Neural cell (in vitro differentiated cells): ENCODE results near the gene ZBTB12. TPM values are rescaled to one million over a fixed set of nuclear protein-coding genes. Genes with fewer than 3 reads are reported as not detected.
"Not testable (repeated sequence)": the region's sequence is repeated elsewhere in the genome, so short reads cannot be mapped to it uniquely, and the experiment has no call there.

ENCODE experiments used
- H2AFZ ChIP-seq: fragments of 200-600, 300-800 bp; sonication (generic), shearing (Covaris generic); 2 replicates; pipeline ENCODE4 v1.6.0; 2014; ENCODE audit warnings: low read depth, mild to moderate bottlenecking, antibody characterized with exemption, low read length, moderate library complexity
- H3F3A ChIP-seq: fragments of 200-600 bp; shearing (Covaris generic); 2 replicates; pipeline ENCODE4 v1.6.1; 2016; ENCODE audit warnings: mild to moderate bottlenecking, moderate library complexity, mixed read lengths, antibody characterized with exemption, low read length; ENCODE audit not compliant: insufficient read depth, poor library complexity, severe bottlenecking
- H3K27ac ChIP-seq: fragments of 200-600, 300-800 bp; sonication (generic), shearing (Covaris generic); 2 replicates; pipeline ENCODE4 v1.5.1; 2014; ENCODE audit warnings: mild to moderate bottlenecking, low read length, moderate library complexity
- H3K27me3 ChIP-seq: fragments of 300-800, 200-600 bp; sonication (generic), shearing (Covaris generic); 2 replicates; pipeline ENCODE4 v1.6.0; 2014; ENCODE audit warnings: mild to moderate bottlenecking, low read depth, low read length, moderate library complexity; ENCODE audit not compliant: insufficient read depth
- H3K36me3 ChIP-seq: fragments of 300-800, 200-600 bp; sonication (generic), shearing (Covaris generic); 2 replicates; pipeline ENCODE4 v1.5.1; 2014; ENCODE audit warnings: mild to moderate bottlenecking, antibody characterized with exemption, low read length, moderate library complexity; ENCODE audit not compliant: insufficient read depth
- H3K4me2 ChIP-seq: fragments of 300-800, 200-600 bp; sonication (generic), shearing (Covaris generic); 2 replicates; pipeline ENCODE4 v1.6.0; 2014; ENCODE audit warnings: mild to moderate bottlenecking, low read length
- H3K4me3 ChIP-seq: fragments of 300-800, 200-600 bp; sonication (generic), shearing (Covaris generic); 2 replicates; pipeline ENCODE4 v1.5.1; 2014; ENCODE audit warnings: mild to moderate bottlenecking, low read length, moderate library complexity
- H3K79me2 ChIP-seq: fragments of 200-600 bp; shearing (Covaris generic); replicated peaks from 2 replicates; pipeline ENCODE4 v1.6.0; 2014; ENCODE audit warnings: mild to moderate bottlenecking, low read length, moderate library complexity; ENCODE audit not compliant: insufficient read depth
- H3K9ac ChIP-seq: fragments of 300-800, 200-600 bp; sonication (generic), shearing (Covaris generic); 2 replicates; pipeline ENCODE4 v1.6.1; 2016; ENCODE audit warnings: mild to moderate bottlenecking, low read length, mixed read lengths
- H3K9me2 ChIP-seq: fragments of 200-600 bp; shearing (Covaris generic); 2 replicates; pipeline ENCODE4 v1.6.1; 2016; ENCODE audit warnings: mild to moderate bottlenecking, low read length, mixed read lengths; ENCODE audit not compliant: insufficient read depth
- H3K9me3 ChIP-seq: fragments of 200-600, 300-800 bp; sonication (generic), shearing (Covaris generic); 2 replicates; pipeline ENCODE4 v1.6.1; 2016; ENCODE audit warnings: mild to moderate bottlenecking, mixed run types, low read length, moderate library complexity, mixed read lengths
- H4K20me1 ChIP-seq: fragments of 200-600 bp; shearing (Covaris generic); 2 replicates; pipeline ENCODE4 v1.6.1; 2016; ENCODE audit warnings: mild to moderate bottlenecking, mixed run types; ENCODE audit not compliant: insufficient read depth
- CTCF ChIP-seq: fragments of 450-650 bp; IDR thresholded peaks from 2 replicates; pipeline ENCODE4 v1.5.1; 2014; ENCODE audit warnings: antibody characterized with exemption, mild to moderate bottlenecking, moderate library complexity; ENCODE audit not compliant: poor library complexity, severe bottlenecking
- EP300 ChIP-seq: fragments of 450-650 bp; conservative IDR thresholded peaks from 2 replicates; pipeline ENCODE4 v1.6.1; 2014; ENCODE audit warnings: antibody characterized with exemption, mild to moderate bottlenecking, moderate library complexity; ENCODE audit not compliant: poor library complexity, severe bottlenecking
- EZH2 ChIP-seq: fragments of 200-600, 300-800 bp; shearing (Covaris generic), sonication (generic); IDR thresholded peaks from 2 replicates; pipeline ENCODE4 v1.6.1; 2014; ENCODE audit warnings: antibody characterized with exemption, low read length, borderline replicate concordance, mild to moderate bottlenecking; ENCODE audit not compliant: insufficient read depth, poor library complexity, severe bottlenecking
- MXI1 ChIP-seq: fragments of 450-650 bp; conservative IDR thresholded peaks from 2 replicates; pipeline ENCODE4 v1.6.1; 2014; ENCODE audit warnings: antibody characterized with exemption, mild to moderate bottlenecking; ENCODE audit not compliant: poor library complexity, severe bottlenecking
- POLR2AphosphoS5 ChIP-seq: IDR thresholded peaks from 2 replicates; pipeline ENCODE4 v1.6.1; 2012
- RAD21 ChIP-seq: fragments of 450-650 bp; conservative IDR thresholded peaks from 2 replicates; pipeline ENCODE4 v1.6.1; 2014; ENCODE audit warnings: antibody characterized with exemption, mild to moderate bottlenecking, moderate library complexity
- SMC3 ChIP-seq: fragments of 450-650 bp; conservative IDR thresholded peaks from 2 replicates; pipeline ENCODE4 v1.6.1; 2014; ENCODE audit warnings: antibody characterized with exemption, mild to moderate bottlenecking, moderate library complexity; ENCODE audit not compliant: poor library complexity
- TAF1 ChIP-seq: IDR thresholded peaks from 2 replicates; pipeline ENCODE4 v1.6.1; 2012; ENCODE audit warnings: low read depth
- polyA plus RNA-seq: library from polyadenylated mRNA; depleted of rRNA; stranded (reverse); fragments of >200 nt; gene quantifications from 2 replicates; pipeline ENCODE4 v1.2.3, GENCODE V29; 2014
- TF ChIP-seq, protein P1 (sequence below): IDR thresholded peaks from 2 replicates; pipeline ENCODE4 v1.6.1; 2012; ENCODE audit warnings: borderline replicate concordance

ZBTB12 gene
- polyA plus RNA-seq, 1 donor from 2014 or later: 21.4 TPM

GRCh38 chr6:31859923-31860322, 42.0 kb downstream of the ZBTB12 start:
- H4K20me1 ChIP-seq: no peaks in the 10 kb centered on the region
- H3K4me3 ChIP-seq: no peak overlapping the region
- H3K79me2 ChIP-seq: peaks cover 8% of the 10 kb centered on the region
- H3K27ac ChIP-seq: no peak overlapping the region
- H3K9me3 ChIP-seq: no peaks in the 10 kb centered on the region
- H2AFZ ChIP-seq: no peak overlapping the region
- H3F3A ChIP-seq: no peaks in the 10 kb centered on the region
- no peaks in the 10 kb centered on the region for H3K27me3 ChIP-seq
- TF ChIP-seq EZH2 (no peak), RAD21 (no peak), MXI1 (no peak), SMC3 (no peak), TAF1 (no peak), EP300 (no peak), CTCF (no peak), POLR2AphosphoS5 (no peak)
- TF ChIP-seq, protein P1, sequence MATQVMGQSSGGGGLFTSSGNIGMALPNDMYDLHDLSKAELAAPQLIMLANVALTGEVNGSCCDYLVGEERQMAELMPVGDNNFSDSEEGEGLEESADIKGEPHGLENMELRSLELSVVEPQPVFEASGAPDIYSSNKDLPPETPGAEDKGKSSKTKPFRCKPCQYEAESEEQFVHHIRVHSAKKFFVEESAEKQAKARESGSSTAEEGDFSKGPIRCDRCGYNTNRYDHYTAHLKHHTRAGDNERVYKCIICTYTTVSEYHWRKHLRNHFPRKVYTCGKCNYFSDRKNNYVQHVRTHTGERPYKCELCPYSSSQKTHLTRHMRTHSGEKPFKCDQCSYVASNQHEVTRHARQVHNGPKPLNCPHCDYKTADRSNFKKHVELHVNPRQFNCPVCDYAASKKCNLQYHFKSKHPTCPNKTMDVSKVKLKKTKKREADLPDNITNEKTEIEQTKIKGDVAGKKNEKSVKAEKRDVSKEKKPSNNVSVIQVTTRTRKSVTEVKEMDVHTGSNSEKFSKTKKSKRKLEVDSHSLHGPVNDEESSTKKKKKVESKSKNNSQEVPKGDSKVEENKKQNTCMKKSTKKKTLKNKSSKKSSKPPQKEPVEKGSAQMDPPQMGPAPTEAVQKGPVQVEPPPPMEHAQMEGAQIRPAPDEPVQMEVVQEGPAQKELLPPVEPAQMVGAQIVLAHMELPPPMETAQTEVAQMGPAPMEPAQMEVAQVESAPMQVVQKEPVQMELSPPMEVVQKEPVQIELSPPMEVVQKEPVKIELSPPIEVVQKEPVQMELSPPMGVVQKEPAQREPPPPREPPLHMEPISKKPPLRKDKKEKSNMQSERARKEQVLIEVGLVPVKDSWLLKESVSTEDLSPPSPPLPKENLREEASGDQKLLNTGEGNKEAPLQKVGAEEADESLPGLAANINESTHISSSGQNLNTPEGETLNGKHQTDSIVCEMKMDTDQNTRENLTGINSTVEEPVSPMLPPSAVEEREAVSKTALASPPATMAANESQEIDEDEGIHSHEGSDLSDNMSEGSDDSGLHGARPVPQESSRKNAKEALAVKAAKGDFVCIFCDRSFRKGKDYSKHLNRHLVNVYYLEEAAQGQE: no peak
- H3K36me3 ChIP-seq: no peaks in the 10 kb centered on the region
- no peak overlapping the region for H3K4me2 ChIP-seq
- no peak overlapping the region for H3K9ac ChIP-seq
- H3K9me2 ChIP-seq: no peaks in the 10 kb centered on the region

- Histone ChIP-seq H3K9ac (no peak overlapping the region), H3F3A (no peaks in the 10 kb centered on the region), H3K9me2 (no peaks in the 10 kb centered on the region), H4K20me1 (no peaks in the 10 kb centered on the region), H3K9me3 (no peaks in the 10 kb centered on the region), H3K4me3 (no peak overlapping the region), H3K27ac (no peak overlapping the region), H3K4me2 (no peak overlapping the region), H2AFZ (no peak overlapping the region), H3K36me3 (no peaks in the 10 kb centered on the region), H3K79me2 (peaks cover 8% of the 10 kb centered on the region), H3K27me3 (no peaks in the 10 kb centered on the region)
- TF ChIP-seq TAF1 (no peak), EZH2 (no peak), RAD21 (no peak), SMC3 (no peak), CTCF (no peak), MXI1 (no peak), POLR2AphosphoS5 (no peak), EP300 (no peak)
- TF ChIP-seq, protein P1: no peak
Measured at GRCh38 chr6:31858707-31859106, 43.2 kb downstream of the ZBTB12 start.

DNA sequence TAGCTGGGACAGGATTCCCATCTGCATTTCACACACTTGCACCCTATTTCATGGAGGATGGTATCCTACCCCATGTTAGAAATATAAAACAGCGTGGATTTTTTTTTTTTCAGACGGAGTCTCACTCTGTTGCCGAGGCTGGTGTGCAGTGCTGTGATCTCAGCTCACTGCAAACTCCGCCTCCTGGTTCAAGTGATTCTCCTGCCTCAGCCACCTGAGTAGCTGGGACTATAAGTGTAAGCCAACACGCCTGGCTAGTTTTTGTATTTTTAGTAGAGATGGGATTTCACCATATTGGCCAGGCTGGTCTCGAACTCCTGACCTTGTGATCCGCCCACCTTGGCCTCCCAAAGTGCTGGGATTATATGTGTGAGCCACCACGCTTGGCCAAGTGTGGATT, 44.1 kb downstream of the ZBTB12 start:
- not testable (repeated sequence) for H3K9me2 ChIP-seq, H3K79me2 ChIP-seq, H3K36me3 ChIP-seq, H3F3A ChIP-seq, H3K27ac ChIP-seq, H3K4me2 ChIP-seq, H3K9ac ChIP-seq, H3K4me3 ChIP-seq, H2AFZ ChIP-seq, H4K20me1 ChIP-seq, H3K9me3 ChIP-seq, H3K27me3 ChIP-seq
